Coronary artery (tissue), 2 donors: Measurements from ENCODE around the gene KCNMB3.
"Not testable (repeated sequence)": the region's sequence is repeated elsewhere in the genome, so short reads cannot be mapped to it uniquely, and the experiment has no call there.

Source experiments
- DNase-seq: peaks from one replicate; pipeline ENCODE4 v3.0.0-alpha.2; 2017; ENCODE audit warnings: low spot score
- H3K27ac ChIP-seq, 2 donors: fragments of 200-600 bp; sonication (generic); one replicate each; pipeline ENCODE4 v1.5.1; 2016 to 2019
- H3K4me3 ChIP-seq: fragments of 200-600 bp; sonication (generic); 2 replicates; pipeline ENCODE4 v1.5.1; 2016; ENCODE audit warnings: mild to moderate bottlenecking, moderate library complexity
- TF ChIP-seq, protein P1 (sequence below): fragments of 200-600 bp; sonication (generic); IDR thresholded peaks from one replicate; pipeline ENCODE4 v1.5.1; 2019; ENCODE audit warnings: antibody characterized with exemption

The KCNMB3 gene

DNA sequence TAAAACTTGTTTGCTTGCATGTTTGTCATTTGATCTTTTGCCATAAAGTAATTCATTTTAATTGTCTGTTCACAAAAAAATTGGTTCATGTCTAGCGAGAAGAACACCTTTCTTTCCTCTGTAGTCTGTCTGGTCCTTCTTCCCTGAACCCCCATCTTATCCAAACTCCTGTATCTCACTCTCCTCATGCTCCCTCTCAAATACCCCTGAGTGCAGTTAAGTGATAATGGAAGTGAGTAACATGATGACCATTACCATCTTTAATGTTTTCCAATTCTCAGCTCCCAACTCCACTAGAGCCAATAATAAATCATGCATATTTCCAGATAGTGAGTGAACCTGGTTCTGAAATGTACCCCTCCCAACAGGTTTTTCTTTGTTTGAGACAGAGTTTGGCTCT lies 14.2 kb upstream of the KCNMB3 start:
- Histone ChIP-seq H3K4me3 (no peak overlapping the region), H3K27ac (no peak overlapping the region)
- no peak for DNase-seq
- TF ChIP-seq, protein P1, sequence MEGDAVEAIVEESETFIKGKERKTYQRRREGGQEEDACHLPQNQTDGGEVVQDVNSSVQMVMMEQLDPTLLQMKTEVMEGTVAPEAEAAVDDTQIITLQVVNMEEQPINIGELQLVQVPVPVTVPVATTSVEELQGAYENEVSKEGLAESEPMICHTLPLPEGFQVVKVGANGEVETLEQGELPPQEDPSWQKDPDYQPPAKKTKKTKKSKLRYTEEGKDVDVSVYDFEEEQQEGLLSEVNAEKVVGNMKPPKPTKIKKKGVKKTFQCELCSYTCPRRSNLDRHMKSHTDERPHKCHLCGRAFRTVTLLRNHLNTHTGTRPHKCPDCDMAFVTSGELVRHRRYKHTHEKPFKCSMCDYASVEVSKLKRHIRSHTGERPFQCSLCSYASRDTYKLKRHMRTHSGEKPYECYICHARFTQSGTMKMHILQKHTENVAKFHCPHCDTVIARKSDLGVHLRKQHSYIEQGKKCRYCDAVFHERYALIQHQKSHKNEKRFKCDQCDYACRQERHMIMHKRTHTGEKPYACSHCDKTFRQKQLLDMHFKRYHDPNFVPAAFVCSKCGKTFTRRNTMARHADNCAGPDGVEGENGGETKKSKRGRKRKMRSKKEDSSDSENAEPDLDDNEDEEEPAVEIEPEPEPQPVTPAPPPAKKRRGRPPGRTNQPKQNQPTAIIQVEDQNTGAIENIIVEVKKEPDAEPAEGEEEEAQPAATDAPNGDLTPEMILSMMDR = no peak

DNA sequence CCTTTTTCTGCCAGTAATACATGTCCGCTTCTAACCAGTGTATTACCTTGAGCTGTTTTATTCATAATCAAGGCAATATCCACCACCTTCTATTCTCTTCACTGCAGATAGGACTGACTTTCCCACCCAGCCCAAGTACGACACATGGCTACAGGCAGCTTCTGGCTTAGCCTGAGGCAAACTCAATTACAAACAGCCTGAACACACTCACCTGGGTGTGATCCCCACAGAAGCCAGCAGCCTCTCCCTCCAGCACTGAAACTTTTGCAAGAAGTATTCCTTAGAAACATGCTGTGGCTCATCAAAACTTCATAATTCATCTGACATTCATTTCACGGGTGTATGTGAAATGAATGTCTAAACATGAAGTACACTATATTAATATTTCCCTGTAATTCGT lies 13.5 kb upstream of the KCNMB3 start:
- TF ChIP-seq, protein P1 = no peak
- Histone ChIP-seq H3K27ac (no peak overlapping the region), H3K4me3 (no peak overlapping the region)
- no peak for DNase-seq

DNA sequence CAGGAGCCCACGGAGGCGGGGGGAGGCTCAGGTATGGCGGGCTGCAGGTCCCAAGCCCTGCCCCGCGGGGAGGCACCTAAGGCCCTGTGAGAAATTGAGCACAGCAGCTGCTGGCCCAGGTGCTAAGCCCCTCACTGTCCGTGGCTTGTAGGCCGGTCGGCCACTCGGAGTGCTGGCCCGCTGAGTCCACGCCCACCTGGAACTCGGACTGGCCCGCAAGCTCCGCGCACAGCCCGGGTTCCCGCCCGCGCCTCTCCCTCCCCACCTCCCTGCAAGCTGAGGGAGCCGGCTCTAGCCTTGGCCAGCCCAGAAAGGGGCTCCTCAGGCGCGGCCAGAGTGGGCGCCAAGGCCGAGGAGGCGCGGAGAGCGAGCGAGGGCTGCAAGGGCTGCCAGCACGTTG lies 12.2 kb upstream of the KCNMB3 start:
- Histone ChIP-seq H3K4me3 (no peak overlapping the region), H3K27ac (no peak overlapping the region)
- no peak for DNase-seq
- TF ChIP-seq, protein P1 = no peak

DNA sequence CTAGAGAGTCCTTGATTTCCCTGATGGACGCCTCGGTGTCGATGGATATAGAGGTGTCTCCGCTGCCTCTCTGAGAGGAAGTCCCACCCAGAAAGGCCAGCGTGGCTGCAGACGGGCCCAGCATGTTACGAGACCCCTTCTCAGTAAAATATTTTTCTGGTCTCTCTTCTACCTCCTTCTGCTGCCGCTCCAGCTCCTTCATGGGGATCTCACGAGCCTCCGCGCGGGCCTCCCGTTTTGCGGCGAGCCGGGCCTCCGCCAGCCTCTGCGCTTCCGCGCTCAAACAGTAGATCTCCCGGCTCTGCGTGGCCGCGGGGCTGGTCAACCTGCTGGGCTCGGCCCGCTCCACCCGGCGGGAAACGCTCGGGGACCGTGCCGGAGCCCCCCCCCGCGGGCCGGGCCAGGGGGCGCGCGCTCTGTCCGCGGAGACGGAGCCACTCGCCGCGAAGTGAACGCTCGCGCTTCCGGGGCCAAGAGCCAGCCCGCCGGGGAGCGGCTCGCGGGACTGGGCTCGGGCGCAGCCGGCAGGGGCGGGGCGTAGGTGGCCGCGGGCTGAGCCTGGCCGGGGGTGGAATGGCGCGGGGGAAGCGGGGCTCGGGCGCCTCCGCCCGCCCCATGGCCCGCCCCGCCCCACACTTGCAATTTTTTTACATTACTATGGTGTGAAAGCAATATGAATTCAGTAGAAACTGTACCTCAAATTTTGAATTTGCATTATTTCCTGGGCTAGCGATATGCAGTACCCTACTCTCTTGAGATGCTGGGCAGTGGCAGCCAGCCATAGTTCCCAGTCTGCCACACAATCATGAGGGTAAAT lies 10.2 kb upstream of the KCNMB3 start:
- TF ChIP-seq, protein P1 = no peak
- peak overlapping the region; percentile 49 to 78 for H3K27ac ChIP-seq
- peak; percentile 73 for DNase-seq
- peak overlapping the region; percentile 88 for H3K4me3 ChIP-seq

DNA sequence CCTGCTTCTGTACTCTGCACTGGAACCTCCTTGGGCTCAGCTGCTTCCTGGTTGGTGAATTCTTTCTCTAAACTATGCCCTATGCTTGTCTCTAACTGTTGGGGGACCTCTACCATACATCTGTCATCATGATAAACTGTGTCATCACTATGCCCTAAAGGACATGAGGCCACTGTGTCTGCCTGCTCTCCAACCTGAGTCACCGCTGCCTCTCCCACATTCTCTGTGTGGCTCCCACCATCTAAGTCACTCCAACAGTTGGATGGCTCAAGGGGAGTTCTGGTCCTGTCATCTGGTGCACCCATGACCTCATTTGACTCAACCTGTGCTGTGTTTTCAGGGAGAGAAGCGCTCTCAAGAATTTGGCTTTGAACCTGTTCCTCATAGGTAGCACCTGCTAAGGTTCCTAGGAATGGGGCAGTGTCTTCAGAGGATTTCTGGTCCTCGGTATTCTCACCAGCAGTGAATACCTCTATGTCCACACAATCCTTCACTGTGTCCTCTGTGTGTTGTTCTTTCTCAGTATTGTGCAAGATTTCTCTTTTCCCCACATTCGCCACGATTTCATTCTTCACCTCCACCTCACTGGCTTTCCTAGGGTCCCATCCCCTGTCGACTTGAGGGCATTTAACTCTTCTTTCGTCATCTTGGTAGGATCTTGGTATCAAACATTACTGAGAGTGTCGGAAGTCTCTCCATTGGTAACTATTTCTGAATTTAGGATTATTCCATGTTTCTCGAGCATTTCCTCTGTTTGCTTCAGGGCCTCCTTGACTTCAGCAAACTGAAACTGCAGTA lies 9.2 kb upstream of the KCNMB3 start:
- DNase-seq, H3K27ac ChIP-seq: not testable (repeated sequence)
- H3K4me3 ChIP-seq = peak overlapping the region; percentile 88

DNA sequence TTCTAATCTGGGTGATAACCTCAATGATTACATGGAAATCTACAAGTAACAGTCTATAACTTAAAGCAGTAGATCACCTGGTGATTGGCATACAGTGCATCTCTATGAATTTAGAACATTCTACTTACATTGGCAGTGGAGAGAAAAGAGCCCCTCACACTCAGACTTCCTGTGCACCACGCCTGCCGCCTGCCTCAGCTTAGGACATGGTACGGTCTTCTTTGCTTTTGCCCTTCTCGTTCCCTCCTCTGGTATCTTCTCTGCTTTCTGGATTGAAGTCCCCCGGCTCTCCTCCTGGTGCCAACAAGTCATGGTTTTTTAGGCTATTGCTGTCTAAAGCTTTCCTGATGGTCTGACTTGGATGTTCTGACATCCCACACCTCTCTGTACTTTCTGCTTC lies 7.9 kb upstream of the KCNMB3 start:
- no peak overlapping the region for H3K27ac ChIP-seq
- TF ChIP-seq, protein P1 = no peak

DNA sequence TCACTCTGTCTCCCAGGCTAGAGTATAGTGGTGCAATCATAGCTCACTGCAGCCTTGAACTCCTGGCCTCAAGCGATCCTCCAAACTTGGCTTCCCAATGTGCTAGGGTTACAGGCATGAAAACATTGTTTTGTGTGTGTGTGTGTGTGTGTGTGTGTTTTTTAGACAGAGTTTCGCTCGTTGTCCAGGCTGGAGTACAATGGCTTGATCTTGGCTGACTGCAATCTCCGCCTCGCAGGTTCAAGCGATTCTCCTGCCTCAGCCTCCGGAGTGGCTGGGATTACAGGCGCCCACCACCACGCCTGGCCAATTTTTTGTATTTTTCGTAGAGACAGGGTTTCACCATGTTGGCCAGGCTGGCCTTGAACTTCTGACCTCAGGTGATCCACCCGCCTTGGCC lies 6.8 kb upstream of the KCNMB3 start:
- not testable (repeated sequence) for H3K27ac ChIP-seq, DNase-seq, H3K4me3 ChIP-seq

More for the DNA sequence above, 7.9 kb upstream of the KCNMB3 start:
- H3K4me3 ChIP-seq = no peak overlapping the region
- no peak for DNase-seq

DNA sequence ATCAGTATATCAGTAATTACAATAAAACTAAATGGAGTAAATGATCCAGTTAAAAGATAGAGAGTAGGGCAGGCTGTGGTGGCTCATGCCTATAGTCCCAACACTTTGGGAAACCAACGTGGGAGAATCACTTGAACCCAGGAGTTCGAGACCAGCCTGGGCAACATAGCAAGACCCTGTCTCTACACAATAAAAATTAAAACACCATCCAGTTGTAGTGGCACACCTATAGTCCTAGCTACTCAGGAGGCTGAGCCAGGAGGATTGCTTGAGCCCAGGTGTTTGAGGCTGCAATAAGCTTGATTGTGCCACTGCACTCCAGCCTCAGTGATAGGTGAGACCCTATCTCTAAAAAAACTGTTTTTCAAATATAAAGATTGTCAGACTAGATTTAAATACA lies 5.9 kb upstream of the KCNMB3 start:
- no peak overlapping the region for H3K27ac ChIP-seq
- TF ChIP-seq, protein P1 = no peak
- no peak for DNase-seq
- no peak overlapping the region for H3K4me3 ChIP-seq
